Kidney (tissue), 14 donors: ENCODE results near the gene GTF2E1. TPM values are rescaled to one million over a fixed set of nuclear protein-coding genes. Genes with fewer than 3 reads are reported as not detected.

Experiments used
- DNase-seq, 5 donors: peaks; one replicate each; pipeline ENCODE4 v3.0.0-alpha.2; 2013 to 2020
- FAIRE-seq: peaks from 2 replicates; lab custom pipeline; 2012; peaks lifted over from hg19 to GRCh38; lab: Jason Lieb, UNC
- H3K27ac ChIP-seq, 2 donors: one replicate each; pipeline ENCODE4 v1.7.0; 2013; ENCODE audit warnings: low read depth in 2 of 2, low read length in 2 of 2, inconsistent platforms in 1 of 2
- H3K27me3 ChIP-seq: one replicate; pipeline ENCODE4 v1.7.1; 2013; ENCODE audit warnings: low read length, inconsistent platforms; ENCODE audit not compliant: control insufficient read depth, insufficient read depth
- H3K36me3 ChIP-seq, 3 donors: one replicate each; pipeline versions ENCODE4 v1.7.0 to v1.7.1; 2013; ENCODE audit warnings: low read length in 3 of 3, control low read depth in 1 of 3, inconsistent platforms in 1 of 3; ENCODE audit not compliant: insufficient read depth in 3 of 3, control insufficient read depth in 2 of 3
- H3K4me1 ChIP-seq, 3 donors: one replicate each; pipeline versions ENCODE4 v1.7.0 to v1.7.1; 2013; ENCODE audit warnings: low read length in 3 of 3, inconsistent platforms in 1 of 3, low read depth in 1 of 3; ENCODE audit not compliant: control insufficient read depth in 2 of 3, insufficient read depth in 2 of 3
- H3K4me3 ChIP-seq, 3 donors: one replicate each; pipeline versions ENCODE4 v1.7.0 to v1.8.1; 2013; ENCODE audit warnings: low read length in 3 of 3, control low read depth in 1 of 3, inconsistent platforms in 1 of 3
- H3K9ac ChIP-seq, 3 donors: one replicate each; pipeline versions ENCODE4 v1.7.0 to v1.7.1; 2013; ENCODE audit warnings: low read length in 3 of 3, control low read depth in 1 of 3, inconsistent platforms in 1 of 3
- H3K9me3 ChIP-seq, 3 donors: one replicate each; pipeline versions ENCODE4 v1.7.0 to v1.7.1; 2013; ENCODE audit warnings: low read length in 3 of 3, control low read depth in 1 of 3, inconsistent platforms in 1 of 3; ENCODE audit not compliant: control insufficient read depth in 2 of 3, insufficient read depth in 1 of 3
- CTCF ChIP-seq: IDR thresholded peaks from 3 replicates; pipeline ENCODE4 v1.5.1; 2012; ENCODE audit warnings: mild to moderate bottlenecking, moderate library complexity, borderline replicate concordance; ENCODE audit not compliant: insufficient read depth; ENCODE audit errors: extremely low read depth
- intact Hi-C: fragments of 100-400 bp; cut with DNase I; formaldehyde crosslinking; loops from one replicate; pipeline ENCODE4 v1.11.1; 2022
- polyA plus RNA-seq: library from polyadenylated mRNA; stranded (reverse); fragments of 350-450 nt; fragmentation: Illumina TruSeq; extraction: RNeasy Lipid Tissue Mini Kit (QIAGEN cat#74804); gene quantifications from one replicate; pipeline ENCODE4 v1.2.3, GENCODE V29; 2014; ENCODE audit warnings: low read depth, low replicate concordance; ENCODE audit not compliant: insufficient read depth
- total RNA-seq: library from RNA; stranded (reverse); fragmentation: NEBNext Ultra II Directional; extraction: Animal tissue kit (Norgen Biotek cat#: 25700); gene quantifications from one replicate; pipeline ENCODE4 v1.2.1, GENCODE V29; 2021
- donor health status: control.
- donor health status: control.
- donor health status: control.
- donor health status: control.
- donor health status: control.
- donor health status: DM: yes; HTN: yes; CAD: no.
- donor health status: Normal renal cell carcinoma (clear cell type).

The GTF2E1 gene
- total and polyA plus RNA-seq, 2 donors from 2014 or later = 5.4 to 19.4 TPM

DNA sequence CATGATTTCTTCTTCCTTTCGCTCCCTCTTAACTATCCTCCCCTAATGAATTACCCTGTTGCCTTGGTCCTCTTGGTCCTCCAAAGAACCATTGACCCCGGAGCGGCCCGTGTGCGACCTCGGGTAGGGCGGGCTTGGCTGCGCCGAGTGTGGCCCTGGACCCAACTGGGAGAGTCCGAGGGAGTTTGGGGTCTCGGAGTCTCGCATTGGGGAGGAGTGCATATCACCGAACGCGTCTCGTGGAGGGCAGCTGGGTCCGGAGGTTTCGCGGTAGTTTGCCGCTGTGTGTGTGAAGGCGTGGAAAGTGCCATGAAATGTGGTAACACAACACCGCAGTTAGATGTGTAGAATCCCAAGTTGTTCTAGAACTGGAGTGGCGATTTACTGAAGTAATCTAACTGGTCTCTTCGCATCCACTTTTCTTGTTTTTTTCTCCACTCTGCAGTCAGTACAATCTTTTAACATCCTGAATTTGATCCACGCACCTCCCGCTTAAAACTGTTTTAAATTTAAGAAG, 363 bp downstream of the GTF2E1 start:
- intact Hi-C loops = no loop called here
- Histone ChIP-seq H3K27me3 (no peaks in the 10 kb centered on the region), H3K9me3 (no peaks in the 10 kb centered on the region), H3K4me3 (peak overlapping the region; percentile 88 to 96 (median 96)), H3K27ac (peak overlapping the region; percentile 66 to 97), H3K9ac (peak overlapping the region; percentile 56 to 87 (median 87)), H3K4me1 (peaks cover 0 to 6% (median 5%) of the 10 kb centered on the region in 3 donors), H3K36me3 (no peaks in the 10 kb centered on the region)
- DNase-seq (peak in 1 of 5 donors; percentile 82), FAIRE-seq (no peak)
- TF ChIP-seq CTCF = no peak

GRCh38 chr3:120743556-120744195, 1.1 kb downstream of the GTF2E1 start:
- no peak overlapping the region for H3K27ac ChIP-seq
- no peaks in the 10 kb centered on the region for H3K27me3 ChIP-seq
- no peaks in the 10 kb centered on the region for H3K9me3 ChIP-seq
- intact Hi-C loops = no loop called here
- no peaks in the 10 kb centered on the region for H3K36me3 ChIP-seq
- peaks cover 0 to 6% (median 5%) of the 10 kb centered on the region in 3 donors for H3K4me1 ChIP-seq
- peak overlapping the region; percentile 19 to 87 (median 87) for H3K9ac ChIP-seq
- peak overlapping the region; percentile 88 to 96 (median 96) for H3K4me3 ChIP-seq
- no peak for FAIRE-seq
- no peak for TF ChIP-seq CTCF
- DNase-seq = no peak

GRCh38 chr3:120745466-120745865, 2.9 kb downstream of the GTF2E1 start:
- H3K9me3 ChIP-seq = no peaks in the 10 kb centered on the region
- intact Hi-C loops = no loop called here
- TF ChIP-seq CTCF = no peak
- H3K27me3 ChIP-seq = no peaks in the 10 kb centered on the region
- H3K36me3 ChIP-seq = no peaks in the 10 kb centered on the region
- no peak for FAIRE-seq
- H3K27ac ChIP-seq = no peak overlapping the region
- H3K4me1 ChIP-seq = peaks cover 0 to 6% (median 5%) of the 10 kb centered on the region in 3 donors
- no peak overlapping the region for H3K4me3 ChIP-seq
- DNase-seq = no peak
- H3K9ac ChIP-seq = no peak overlapping the region

DNA sequence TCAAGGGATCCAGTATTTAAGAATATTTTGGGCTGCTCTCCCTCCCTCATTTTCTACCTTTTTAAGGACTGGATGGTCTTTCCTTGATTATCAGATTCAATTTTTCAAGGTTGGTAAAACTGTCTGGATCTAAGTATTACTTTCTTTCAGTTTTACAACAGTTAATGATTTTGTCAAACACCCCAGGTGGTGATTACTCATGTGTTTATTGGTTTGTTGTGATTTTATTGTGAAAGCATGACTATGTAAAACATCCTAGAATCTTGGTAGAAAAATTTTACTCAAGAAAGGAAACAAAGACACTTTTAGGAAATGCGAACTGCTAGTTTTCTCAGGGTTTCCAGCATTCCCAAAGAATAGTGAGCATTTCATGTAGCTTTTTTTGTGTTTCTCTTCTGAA, 7.3 kb downstream of the GTF2E1 start:
- TF ChIP-seq CTCF = no peak
- intact Hi-C loops = no loop called here
- Histone ChIP-seq H3K9ac (no peak overlapping the region), H3K4me3 (no peak overlapping the region), H3K27me3 (no peaks in the 10 kb centered on the region), H3K9me3 (no peaks in the 10 kb centered on the region), H3K27ac (no peak overlapping the region), H3K4me1 (no peaks in the 10 kb centered on the region), H3K36me3 (no peaks in the 10 kb centered on the region)
- DNase-seq = no peak
- no peak for FAIRE-seq
